BLaER1 treated with 17β-estradiol and CSF1 and Interleukin-3, amounts not matched to agents 10 nM and 100 nM (cell line): ENCODE results near the gene SLC5A6.
A peak's percentile ranks its signal among the peaks of the same experiment; 100 is the strongest.

Source experiments
- H3K27ac ChIP-seq, 11 experiments: shearing (Covaris generic); formaldehyde crosslinking; 2 replicates each; pipeline ENCODE4 v1.8.1; 2022
- H3K27me3 ChIP-seq, 11 experiments: shearing (Covaris generic); formaldehyde crosslinking; 2 replicates each; pipeline ENCODE4 v1.8.1; 2022
- H3K36me3 ChIP-seq, 11 experiments: shearing (Covaris generic); formaldehyde crosslinking; 2 replicates each; pipeline ENCODE4 v1.8.1; 2022
- H3K4me1 ChIP-seq, 10 experiments: shearing (Covaris generic); formaldehyde crosslinking; 2 replicates each; pipeline ENCODE4 v1.8.1; 2022
- H3K4me2 ChIP-seq, 11 experiments: shearing (Covaris generic); formaldehyde crosslinking; 2 replicates each; pipeline ENCODE4 v1.8.1; 2022
- H3K4me3 ChIP-seq, 10 experiments: shearing (Covaris generic); formaldehyde crosslinking; 2 replicates each; pipeline ENCODE4 v1.8.1; 2022
- H3K9ac ChIP-seq, 11 experiments: shearing (Covaris generic); formaldehyde crosslinking; 2 replicates each; pipeline ENCODE4 v1.8.1; 2022
- H3K9me3 ChIP-seq, 11 experiments: shearing (Covaris generic); formaldehyde crosslinking; replicated peaks in 1 of 11; 2 replicates each; pipeline ENCODE4 v1.8.1; 2022
- H4K20me1 ChIP-seq, 11 experiments: shearing (Covaris generic); formaldehyde crosslinking; 2 replicates each; pipeline ENCODE4 v1.8.1; 2022
- Cebpa-rat ChIP-seq, 11 experiments: shearing (Covaris generic); IDR thresholded peaks; 2 replicates each; pipeline ENCODE4 v1.8.1; 2022

The SLC5A6 gene

GRCh38 chr2:27211943-27212625 is at the start of gene SLC5A6, which contains the start of gene ATRAID:
TSS of gene SLC5A6 (minus strand) at chr2:27212268. CDS start at chr2:27207650, 4,618 bp downstream.
TSS of gene ATRAID (plus strand) at chr2:27212041. CDS start at chr2:27212369, 328 bp downstream.
- Histone ChIP-seq H3K9me3 (no peaks in the 10 kb centered on the region), H4K20me1 (peaks cover 0 to 25% (median 7%) of the 10 kb centered on the region in 11 experiments; a peak in 9 of 22 replicates), H3K27me3 (no peaks in the 10 kb centered on the region), H3K4me2 (peak within 1 kb of the TSS; percentile 89 to 98 (median 97)), H3K27ac (peak within 1 kb of the TSS; percentile 92 to 99 (median 96)), H3K9ac (peak within 1 kb of the TSS; percentile 91 to 100 (median 98)), H3K36me3 (peaks cover 26 to 56% (median 40%) of the 10 kb centered on the region in 11 experiments), H3K4me1 (peaks cover 42 to 60% (median 47%) of the 10 kb centered on the region in 10 experiments), H3K4me3 (peak within 1 kb of the TSS; percentile 71 to 91 (median 78))
- no peak for TF ChIP-seq Cebpa-rat (IDR thresholded peaks at IDR 0.05)

DNA sequence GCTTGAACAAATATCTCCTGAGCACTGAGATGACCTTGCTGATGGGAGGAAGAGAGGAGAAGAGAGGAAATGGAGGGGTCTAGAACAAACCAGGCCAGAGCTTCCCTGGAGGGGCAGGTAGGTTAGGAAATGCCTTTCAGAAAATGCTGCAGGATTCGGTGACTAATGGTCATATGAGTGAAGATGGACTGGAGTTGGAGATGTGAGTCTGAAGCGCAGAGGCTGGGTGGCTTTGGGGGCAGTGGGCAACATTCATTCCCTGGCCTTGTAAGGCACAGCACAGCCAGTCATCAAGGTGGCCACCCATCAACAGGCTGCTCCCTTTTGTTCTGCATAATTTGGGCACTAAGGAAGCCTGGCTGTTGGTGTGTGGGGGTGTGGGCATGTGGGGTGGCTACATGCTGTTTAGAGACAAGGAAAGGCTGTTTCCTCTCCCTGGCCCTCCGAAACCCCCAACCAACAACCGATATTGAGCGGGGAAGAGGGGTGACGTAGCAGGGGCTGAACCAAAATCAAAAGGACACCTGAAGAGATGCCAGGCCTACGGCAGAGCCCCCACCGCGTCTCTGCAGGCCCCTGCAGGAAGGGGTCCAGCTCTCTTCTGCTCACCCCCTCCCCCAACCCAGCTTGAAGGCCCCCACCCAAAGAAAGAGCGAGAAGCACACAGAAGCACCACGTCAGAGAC is 49.3 kb upstream of the SLC5A6 start:
- peaks cover 0 to 65% (median 34%) of the 10 kb centered on the region in 11 experiments; a peak in 19 of 22 replicates for H4K20me1 ChIP-seq
- H3K27me3 ChIP-seq = peaks cover 79 to 99% (median 97%) of the 10 kb centered on the region in 11 experiments
- TF ChIP-seq Cebpa-rat (IDR thresholded peaks at IDR 0.05) = no peak
- H3K36me3 ChIP-seq = no peaks in the 10 kb centered on the region
- H3K9me3 ChIP-seq = no peaks in the 10 kb centered on the region
- no peak overlapping the region for H3K9ac ChIP-seq
- no peak overlapping the region for H3K27ac ChIP-seq
- H3K4me1 ChIP-seq = peaks cover 23 to 38% (median 36%) of the 10 kb centered on the region in 10 experiments
- peak overlapping the region in 2 of 11 experiments; percentile 98; a peak in 2 of 22 replicates for H3K4me2 ChIP-seq
- H3K4me3 ChIP-seq = peak overlapping the region in 1 of 10 experiments; percentile 67; a peak in 1 of 20 replicates

DNA sequence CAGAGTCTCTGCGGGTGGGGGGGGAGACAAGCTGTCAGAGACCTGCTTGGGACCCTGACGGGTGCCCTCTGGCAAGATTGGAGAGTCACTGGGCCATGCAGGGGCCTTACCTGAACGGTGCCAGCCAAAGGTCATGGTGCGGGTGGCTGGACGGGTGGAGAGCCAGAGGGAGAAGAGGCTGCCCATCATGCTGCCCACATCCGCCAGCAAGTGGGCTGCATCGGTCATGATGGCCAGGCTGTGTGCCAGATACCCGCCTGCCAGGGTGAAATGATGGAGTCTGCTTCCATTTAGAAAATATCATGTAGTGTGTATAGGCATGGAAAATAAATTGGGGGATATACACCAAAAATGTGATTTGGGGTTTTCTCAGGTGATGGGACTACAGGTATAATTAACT is 46.0 kb upstream of the SLC5A6 start:
- H3K27ac ChIP-seq = no peak overlapping the region
- peaks cover 0 to 47% (median 18%) of the 10 kb centered on the region in 11 experiments; a peak in 17 of 22 replicates for H4K20me1 ChIP-seq
- peaks cover 46 to 82% (median 68%) of the 10 kb centered on the region in 11 experiments for H3K27me3 ChIP-seq
- peaks cover 6 to 15% (median 12%) of the 10 kb centered on the region in 10 experiments; a peak in 17 of 20 replicates for H3K4me1 ChIP-seq
- H3K36me3 ChIP-seq = no peaks in the 10 kb centered on the region
- H3K9me3 ChIP-seq = no peaks in the 10 kb centered on the region
- no peak overlapping the region for H3K4me3 ChIP-seq
- no peak overlapping the region for H3K4me2 ChIP-seq
- no peak for TF ChIP-seq Cebpa-rat (IDR thresholded peaks at IDR 0.05)
- no peak overlapping the region for H3K9ac ChIP-seq

- Histone ChIP-seq H3K4me3 (no peak overlapping the region), H3K4me2 (peak overlapping the region in 2 of 11 experiments; percentile 21 to 28; a peak in 4 of 22 replicates), H3K27ac (no peak overlapping the region), H3K27me3 (peaks cover 35 to 71% (median 57%) of the 10 kb centered on the region in 11 experiments), H3K9ac (no peak overlapping the region), H3K4me1 (peaks cover 1 to 6% (median 4%) of the 10 kb centered on the region in 10 experiments; a peak in 18 of 20 replicates), H3K9me3 (no peaks in the 10 kb centered on the region), H4K20me1 (peaks cover 0 to 36% (median 9%) of the 10 kb centered on the region in 11 experiments; a peak in 17 of 22 replicates), H3K36me3 (no peaks in the 10 kb centered on the region)
- no peak for TF ChIP-seq Cebpa-rat (IDR thresholded peaks at IDR 0.05)
Measured at GRCh38 chr2:27256855-27257454, 44.9 kb upstream of the SLC5A6 start.

GRCh38 chr2:27255660-27256059 is 43.6 kb upstream of the SLC5A6 start:
- Histone ChIP-seq H3K36me3 (no peaks in the 10 kb centered on the region), H3K9ac (no peak overlapping the region), H3K27ac (no peak overlapping the region), H3K9me3 (no peaks in the 10 kb centered on the region), H3K4me3 (no peak overlapping the region), H3K4me1 (peaks cover 0 to 18% (median 14%) of the 10 kb centered on the region in 10 experiments; a peak in 16 of 20 replicates), H4K20me1 (peaks cover 0 to 28% (median 0%) of the 10 kb centered on the region in 11 experiments; a peak in 8 of 22 replicates), H3K27me3 (peaks cover 22 to 68% (median 46%) of the 10 kb centered on the region in 11 experiments), H3K4me2 (no peak overlapping the region)
- TF ChIP-seq Cebpa-rat (IDR thresholded peaks at IDR 0.05) = no peak

- no peak overlapping the region for H3K4me3 ChIP-seq
- no peak overlapping the region for H3K4me2 ChIP-seq
- no peak for TF ChIP-seq Cebpa-rat (IDR thresholded peaks at IDR 0.05)
Measured at GRCh38 chr2:27255187-27255586, 43.1 kb upstream of the SLC5A6 start.

DNA sequence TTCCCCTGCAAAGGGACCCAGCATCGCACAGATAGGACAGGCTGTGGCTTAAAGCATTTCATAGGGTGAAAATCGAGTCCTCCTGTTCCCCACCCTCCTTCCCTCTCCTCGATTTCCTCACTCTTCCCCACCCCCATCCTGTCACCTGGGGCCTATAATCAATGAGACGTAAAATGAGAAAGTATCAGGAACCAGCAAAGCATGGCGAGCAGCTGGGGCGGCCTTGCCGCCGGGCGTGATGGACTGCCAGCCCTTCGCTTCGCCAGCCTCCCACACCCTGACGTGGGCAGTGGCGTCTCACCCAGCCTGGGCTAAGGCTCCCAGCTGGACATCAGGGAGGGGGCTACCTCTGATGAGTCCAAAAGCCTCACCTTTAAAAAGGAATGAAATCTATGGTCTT is 39.7 kb upstream of the SLC5A6 start:
- TF ChIP-seq Cebpa-rat (IDR thresholded peaks at IDR 0.05) = no peak
- H3K27me3 ChIP-seq = peaks cover 0 to 31% (median 15%) of the 10 kb centered on the region in 11 experiments; a peak in 14 of 22 replicates
- H3K9ac ChIP-seq = no peak overlapping the region
- no peak overlapping the region for H3K27ac ChIP-seq
- H3K4me3 ChIP-seq = no peak overlapping the region
- H3K4me2 ChIP-seq = peak overlapping the region in 9 of 11 experiments; percentile 33 to 89 (median 76); a peak in 18 of 22 replicates
- no peaks in the 10 kb centered on the region for H3K9me3 ChIP-seq
- no peaks in the 10 kb centered on the region for H3K36me3 ChIP-seq
- H4K20me1 ChIP-seq = peaks cover 0 to 13% (median 0%) of the 10 kb centered on the region in 11 experiments; a peak in 1 of 22 replicates
- H3K4me1 ChIP-seq = peaks cover 0 to 33% (median 32%) of the 10 kb centered on the region in 10 experiments; a peak in 16 of 20 replicates

More at GRCh38 chr2:27255187-27255586, 43.1 kb upstream of the SLC5A6 start:
- Histone ChIP-seq H4K20me1 (peaks cover 0 to 25% (median 0%) of the 10 kb centered on the region in 11 experiments; a peak in 7 of 22 replicates), H3K9ac (no peak overlapping the region), H3K36me3 (no peaks in the 10 kb centered on the region), H3K27me3 (peaks cover 17 to 63% (median 43%) of the 10 kb centered on the region in 11 experiments), H3K9me3 (no peaks in the 10 kb centered on the region), H3K27ac (no peak overlapping the region), H3K4me1 (peaks cover 0 to 23% (median 19%) of the 10 kb centered on the region in 10 experiments; a peak in 16 of 20 replicates)

DNA sequence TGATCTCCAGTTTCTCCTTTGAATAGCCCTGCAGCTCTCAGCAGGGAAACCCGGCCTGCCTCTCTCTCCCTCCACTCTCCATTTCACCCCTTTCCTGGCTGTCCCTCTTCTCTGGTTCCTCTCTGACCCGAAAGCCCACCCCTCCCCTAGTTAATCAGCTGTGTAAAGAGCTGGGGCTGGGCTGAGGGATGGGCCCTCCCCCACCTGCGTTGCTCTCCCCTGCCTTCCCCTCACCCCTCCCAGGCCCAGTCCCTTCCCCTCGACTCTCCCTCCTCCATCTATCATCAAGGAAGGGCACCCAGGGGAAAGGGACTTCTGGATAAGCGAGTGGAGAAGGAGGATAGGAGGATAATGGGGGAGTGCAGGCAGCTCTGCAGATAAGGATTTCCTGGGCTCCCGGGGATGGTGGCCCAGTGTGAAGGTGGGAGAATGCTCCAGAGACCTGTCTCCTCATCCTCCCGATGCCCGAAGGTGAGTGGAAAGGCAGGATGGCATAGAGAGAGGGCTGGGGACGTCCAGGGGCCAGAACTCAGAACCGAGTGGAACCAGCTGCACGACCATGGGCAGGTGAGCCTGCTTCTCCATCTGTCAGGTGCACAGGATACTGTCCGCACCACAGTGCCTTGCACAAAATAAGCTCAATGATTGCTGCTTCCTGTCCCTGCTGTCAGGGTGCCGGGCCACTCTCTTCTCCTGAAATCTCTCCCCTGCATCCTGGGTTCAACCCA is 38.7 kb upstream of the SLC5A6 start:
- H4K20me1 ChIP-seq = peaks cover 0 to 13% (median 0%) of the 10 kb centered on the region in 11 experiments; a peak in 1 of 22 replicates
- no peak overlapping the region for H3K27ac ChIP-seq
- peaks cover 0 to 33% (median 32%) of the 10 kb centered on the region in 10 experiments; a peak in 16 of 20 replicates for H3K4me1 ChIP-seq
- no peaks in the 10 kb centered on the region for H3K9me3 ChIP-seq
- H3K4me3 ChIP-seq = no peak overlapping the region
- peak overlapping the region in 1 of 11 experiments; percentile 29; a peak in 1 of 22 replicates for H3K9ac ChIP-seq
- H3K27me3 ChIP-seq = peaks cover 0 to 23% (median 10%) of the 10 kb centered on the region in 11 experiments; a peak in 12 of 22 replicates
- no peaks in the 10 kb centered on the region; a peak in 1 of 22 replicates for H3K36me3 ChIP-seq
- TF ChIP-seq Cebpa-rat (IDR thresholded peaks at IDR 0.05) = no peak
- H3K4me2 ChIP-seq = peak overlapping the region in 9 of 11 experiments; percentile 33 to 89 (median 76); a peak in 18 of 22 replicates
